HepG2 (cell line): ENCODE results near the gene ADGRV1. TPM values are rescaled to one million over a fixed set of nuclear protein-coding genes. Genes with fewer than 3 reads are reported as not detected.
A peak's percentile ranks its signal among the peaks of the same experiment; 100 is the strongest.

Experiments used
- ATAC-seq: fragments of 200-7000 bp; cut with Tn5 transposase; 3 replicates; pipeline ENCODE4 v1.9.1; 2020; ENCODE audit warnings: mild to moderate bottlenecking, moderate library complexity
- BruUV-seq: library from RNA; stranded (reverse); fragments of 400-500 nt; replicated peaks from 2 replicates; lab custom pipeline; 2021; lab: Mats Ljungman, UMichigan
- CTCF ChIA-PET: fragments of 300-600 bp; formaldehyde crosslinking; extraction: SDS; loops from one replicate; lab custom pipeline; 2021; ENCODE audit warnings: low total read pairs, inconsistent platforms, low intra/inter-chr PET ratio; lab: Yijun Ruan, JAX
- POLR2A ChIA-PET: fragments of 350-600 bp; sonication (Branson Sonifier 250); formaldehyde crosslinking; loops from one replicate; lab custom pipeline; 2020; ENCODE audit warnings: antibody characterized with exemption, inconsistent platforms; lab: Yijun Ruan, JAX
- DNase-seq: peaks from one replicate; pipeline ENCODE4 v3.0.0-alpha.2; 2015; ENCODE audit warnings: low spot score
- FAIRE-seq: peaks from 3 replicates; lab custom pipeline; 2011; peaks lifted over from hg19 to GRCh38; lab: Jason Lieb, UNC
- H2AFZ ChIP-seq: one replicate; pipeline ENCODE4 v1.6.1; 2011; ENCODE audit warnings: low read length, inconsistent platforms
- H3K27ac ChIP-seq: fragments of 300-600 bp; 3 replicates; pipeline ENCODE4 v1.8.0; 2011; ENCODE audit warnings: mixed run types, mild to moderate bottlenecking, mixed read lengths, low read length, inconsistent platforms; ENCODE audit not compliant: insufficient read depth; ENCODE audit errors: extremely low read length
- H3K27me3 ChIP-seq, 2 experiments: fragments of 200-600 bp in 1 of 2; 2 replicates in 1 of 2; 3 replicates in 1 of 2; pipeline versions ENCODE4 v1.6.0 to v1.8.0; 2011; ENCODE audit warnings: low read length in 2 of 2, mild to moderate bottlenecking in 2 of 2, moderate library complexity in 2 of 2, inconsistent platforms in 1 of 2; ENCODE audit not compliant: insufficient read depth in 2 of 2, control insufficient read depth in 1 of 2
- H3K36me3 ChIP-seq, 2 experiments: fragments of 200-600 bp in 1 of 2; replicated peaks in 1 of 2; 2 replicates in 1 of 2; 3 replicates in 1 of 2; pipeline versions ENCODE4 v1.5.1 to v1.8.0; 2011; ENCODE audit warnings: low read length in 2 of 2, inconsistent platforms in 1 of 2; ENCODE audit not compliant: insufficient read depth in 2 of 2, control insufficient read depth in 1 of 2
- H3K4me1 ChIP-seq: 2 replicates; pipeline ENCODE4 v1.5.1; 2012; ENCODE audit warnings: low read length, inconsistent platforms; ENCODE audit not compliant: insufficient read depth
- H3K4me2 ChIP-seq: 2 replicates; pipeline ENCODE4 v1.6.0; 2011; ENCODE audit warnings: low read depth, low read length, inconsistent platforms
- H3K4me3 ChIP-seq, 3 experiments: fragments of 200-600 bp in 1 of 3; sonication (generic), shearing (Covaris generic) in 1 of 3; replicated peaks in 1 of 3; 2 replicates each; pipeline ENCODE4 v1.5.1; 2011 to 2016; ENCODE audit warnings: low read length in 3 of 3, inconsistent platforms in 2 of 3, low read depth in 2 of 3, mild to moderate bottlenecking in 2 of 3, control low read depth in 1 of 3, mixed read lengths in 1 of 3; ENCODE audit not compliant: insufficient read depth in 1 of 3
- H3K79me2 ChIP-seq: one replicate; pipeline ENCODE4 v1.6.1; 2011; ENCODE audit warnings: low read length, inconsistent platforms; ENCODE audit not compliant: insufficient read depth
- H3K9ac ChIP-seq: 2 replicates; pipeline ENCODE4 v1.6.0; 2011; ENCODE audit warnings: mild to moderate bottlenecking, low read depth, low read length, inconsistent platforms; ENCODE audit not compliant: insufficient read depth
- H3K9me3 ChIP-seq: 2 replicates; pipeline ENCODE4 v1.5.1; 2012; ENCODE audit warnings: mild to moderate bottlenecking, low read length
- H4K20me1 ChIP-seq: 2 replicates; pipeline ENCODE4 v1.6.0; 2011; ENCODE audit warnings: inconsistent platforms, mild to moderate bottlenecking, low read length, moderate library complexity; ENCODE audit not compliant: insufficient read depth
- CREB1 ChIP-seq, 2 experiments: fragments of 450-650 bp in 1 of 2; IDR thresholded peaks; 2 replicates each; pipeline ENCODE4 v1.6.1; 2016 to 2017; ENCODE audit warnings: control low read depth in 1 of 2, mild to moderate bottlenecking in 1 of 2, missing compliant biosample characterization in 1 of 2, missing genetic modification characterization in 1 of 2
- FOSL2 ChIP-seq: sonication (generic); formaldehyde crosslinking; IDR thresholded peaks from 2 replicates; pipeline ENCODE4 v1.4.0; 2020; ENCODE audit warnings: missing genetic modification reagents
- FOXJ3 ChIP-seq: sonication (generic); formaldehyde crosslinking; IDR thresholded peaks from 2 replicates; pipeline ENCODE4 v1.4.0; 2020; ENCODE audit warnings: missing genetic modification reagents, mild to moderate bottlenecking, borderline replicate concordance
- FOXO4 ChIP-seq: sonication (generic); formaldehyde crosslinking; conservative IDR thresholded peaks from 2 replicates; pipeline ENCODE4 v1.8.1; 2023; ENCODE audit warnings: missing genetic modification reagents
- NFYB ChIP-seq: sonication (generic); formaldehyde crosslinking; IDR thresholded peaks from 2 replicates; pipeline ENCODE4 v1.4.0; 2020; ENCODE audit warnings: missing genetic modification reagents
- SNAPC5 ChIP-seq: sonication (generic); formaldehyde crosslinking; IDR thresholded peaks from 2 replicates; pipeline ENCODE4 v1.8.1; 2023; ENCODE audit warnings: mild to moderate bottlenecking, missing genetic modification reagents, borderline replicate concordance
- SP4 ChIP-seq: sonication (generic); formaldehyde crosslinking; IDR thresholded peaks from 2 replicates; pipeline ENCODE4 v1.8.1; 2023; ENCODE audit warnings: mild to moderate bottlenecking, missing genetic modification reagents
- ZBTB42 ChIP-seq: sonication (generic); formaldehyde crosslinking; IDR thresholded peaks from 2 replicates; pipeline ENCODE4 v1.5.0; 2020; ENCODE audit warnings: mild to moderate bottlenecking, missing genetic modification reagents
- ZMYM2 ChIP-seq: sonication (generic); formaldehyde crosslinking; IDR thresholded peaks from 2 replicates; pipeline ENCODE4 v1.8.0; 2022; ENCODE audit warnings: mild to moderate bottlenecking, missing genetic modification reagents
- ZNF775 ChIP-seq: sonication (generic); formaldehyde crosslinking; IDR thresholded peaks from 2 replicates; pipeline ENCODE4 v1.4.0; 2020; ENCODE audit warnings: missing genetic modification reagents, mild to moderate bottlenecking, moderate library complexity, borderline replicate concordance
- ZNF850 ChIP-seq: sonication (generic); formaldehyde crosslinking; conservative IDR thresholded peaks from 2 replicates; pipeline ENCODE4 v1.9.0; 2021; ENCODE audit warnings: mild to moderate bottlenecking, missing genetic modification reagents
- WGBS: methylation state at CpG from one replicate; pipeline ENCODE4 v1.1.6; 2017; ENCODE audit warnings: low lambda C conversion rate; 5-methylcytosine and 5-hydroxymethylcytosine counted together
- in situ Hi-C: cut with HindIII; loops from 2 replicates; pipeline ENCODE4 v1.10.0; 2017; ENCODE audit warnings: low pct_unique_long_range_greater_than_20kb; ENCODE audit not compliant: extremely low pct_ligation_motif_present
- intact Hi-C: fragments of 100-400 bp; cut with micrococcal nuclease; formaldehyde crosslinking; loops from one replicate; pipeline ENCODE4 v1.10.0; 2022; ENCODE audit not compliant: unreplicated experiment
- polyA plus RNA-seq, 8 experiments: library from polyadenylated mRNA; depleted of rRNA in 3 of 8; stranded (reverse) in 7 of 8; unstranded in 1 of 8; fragments of >200 nt; fragmentation: Illumina TruSeq in 4 of 8; extraction: Trizol in 4 of 8; gene quantifications; 2 replicates each; pipeline versions ENCODE4 v1.2.1 to v1.2.3, GENCODE V29; 2011 to 2016; ENCODE audit warnings: low read depth in 4 of 8, missing spikeins in 1 of 8, mixed read lengths in 1 of 8; ENCODE audit not compliant: insufficient read depth in 1 of 8
- total RNA-seq, 5 experiments: library from RNA; depleted of rRNA; stranded (reverse); fragments of >200 nt; fragmentation: Illumina TruSeq; extraction: Trizol; gene quantifications; 2 replicates each; pipeline ENCODE4 v1.2.3, GENCODE V29; 2016; ENCODE audit warnings: low read depth in 1 of 5

Gene ADGRV1
- total and polyA plus RNA-seq, 2 of the 13 experiments (the other 11 are each of a cell fraction or from before 2014, with no cell fraction given), result 1.7 to 3.9 TPM

- no peak for FAIRE-seq
- no peaks in the 10 kb centered on the region for H4K20me1 ChIP-seq
- H3K36me3 ChIP-seq, result no peaks in the 10 kb centered on the region
- no peaks in the 10 kb centered on the region for H3K79me2 ChIP-seq
- H3K4me2 ChIP-seq, result no peak overlapping the region
- 0 out of 2 replicates have a peak, but pooled peaks have one; percentile 1 for TF ChIP-seq CREB1 (IDR thresholded peaks at IDR 0.05)
- TF ChIP-seq CREB1 (CRISPR knock-in tag; IDR thresholded peaks at IDR 0.05), result no peak
- TF ChIP-seq SNAPC5 (CRISPR knock-in tag), result no peak
- TF ChIP-seq ZNF775 (CRISPR knock-in tag), result no peak
- peak; percentile 84 for TF ChIP-seq FOSL2 (CRISPR knock-in tag)
- TF ChIP-seq ZMYM2 (CRISPR knock-in tag), result no peak
- TF ChIP-seq ZBTB42 (CRISPR knock-in tag), result no peak
- ChIA-PET POLR2A (no interaction called here), CTCF (no interaction called here)
- H3K27me3 ChIP-seq, result 0 out of 5 replicates have a peak, but pooled peaks cover 0 to 3% of the 10 kb centered on the region in 2 experiments
- intact Hi-C loops, result no loop called here
- H3K27ac ChIP-seq, result no peak overlapping the region
- BruUV-seq, result no TSS peak
- no peaks in the 10 kb centered on the region for H3K4me1 ChIP-seq
- no peak overlapping the region for H3K9ac ChIP-seq
- in situ Hi-C loops, result no loop called here
- H3K4me3 ChIP-seq, result no peak overlapping the region
- DNase-seq, result peak; percentile 37
- WGBS, result 0% methylated on average over 8 of the region's 8 CpGs
- peak; percentile 56 for ATAC-seq
- no peaks in the 10 kb centered on the region for H3K9me3 ChIP-seq
- no peak overlapping the region for H2AFZ ChIP-seq
These were observed 86.5 kb downstream of the ADGRV1 start for GRCh38 chr5:90645024-90645610.

- intact Hi-C loops, result no loop called here
- Histone ChIP-seq H3K9ac (no peak overlapping the region), H3K4me2 (no peak overlapping the region), H3K4me1 (no peaks in the 10 kb centered on the region), H3K27ac (no peak overlapping the region), H3K79me2 (no peaks in the 10 kb centered on the region), H2AFZ (no peak overlapping the region), H3K36me3 (no peaks in the 10 kb centered on the region), H3K4me3 (no peak overlapping the region), H3K27me3 (0 out of 5 replicates have a peak, but pooled peaks cover 0 to 3% of the 10 kb centered on the region in 2 experiments)
- ATAC-seq, result no peak
- no peak for DNase-seq
- CTCF ChIA-PET, result no interaction called here
- TF ChIP-seq FOXO4 (CRISPR knock-in tag) (no peak), NFYB (CRISPR knock-in tag) (no peak), SP4 (CRISPR knock-in tag) (no peak), ZNF850 (CRISPR knock-in tag) (no peak), FOXJ3 (CRISPR knock-in tag) (no peak)
- TF ChIP-seq, all 625 proteins: peak for 0
- 0% methylated on average over 1 of the region's 1 CpG for WGBS
- Histone ChIP-seq H4K20me1 (no peaks in the 10 kb centered on the region), H3K9me3 (no peaks in the 10 kb centered on the region)
- FAIRE-seq, result no peak
- no TSS peak for BruUV-seq
- in situ Hi-C loops, result no loop called here
- POLR2A ChIA-PET, result no interaction called here
These were observed 92.2 kb downstream of the ADGRV1 start for GRCh38 chr5:90650767-90651166.
